ENCODE data around the gene FAM20B. TPM values are rescaled to one million over a fixed set of nuclear protein-coding genes. Genes with fewer than 3 reads are reported as not detected.

Gene FAM20B
- total RNA-seq, result 26.7 and 34.1 TPM in 2 replicates

GRCh38 chr1:179025125-179025974 is at the start of gene FAM20B:
Gene FAM20B, plus strand, starts transcription at chr1:179025894. Its CDS starts 17,954 bp downstream, at chr1:179043848.

DNA sequence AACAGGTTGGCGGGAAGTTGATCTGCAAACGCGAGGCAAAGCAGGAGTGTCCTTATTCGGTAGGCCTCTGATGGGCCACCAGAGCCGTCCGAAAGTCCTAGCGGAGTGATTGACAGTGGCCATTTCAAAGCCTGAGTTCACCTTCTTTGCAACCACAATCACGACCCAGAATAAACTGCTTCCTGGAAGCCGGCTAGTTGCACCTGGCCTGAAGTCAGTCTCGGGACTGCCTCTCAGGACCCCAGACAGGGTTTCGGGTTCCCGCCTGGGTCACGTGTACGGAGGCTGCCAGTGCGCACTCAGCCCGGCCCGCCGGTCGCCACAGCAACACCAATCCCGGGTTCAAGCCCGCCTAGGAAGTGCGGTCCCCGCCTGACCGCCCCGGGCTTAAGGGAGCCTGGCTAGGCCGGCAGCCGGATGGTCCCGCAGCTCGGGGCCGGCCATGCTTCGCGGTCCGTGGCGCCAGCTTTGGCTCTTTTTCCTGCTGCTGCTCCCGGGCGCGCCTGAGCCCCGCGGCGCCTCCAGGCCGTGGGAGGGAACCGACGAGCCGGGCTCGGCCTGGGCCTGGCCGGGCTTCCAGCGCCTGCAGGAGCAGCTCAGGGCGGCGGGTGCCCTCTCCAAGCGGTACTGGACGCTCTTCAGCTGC is 56.1 kb downstream of the FAM20B start, which contains the start of gene TOR3A:
TOR3A (plus strand) TSS at position 384 of the 646 bp plus-strand sequence; CDS start at position 443, 59 bp downstream.

Other genes with a start within 250 kb of the FAM20B start
- under 0.01 and 1.1 TPM in 2 replicates for gene ANGPTL1, start 154.8 kb upstream of the FAM20B start, total RNA-seq
- gene TOR3A, start 56.2 kb downstream of the FAM20B start, total RNA-seq, result 17.4 and 24.0 TPM in 2 replicates
- gene ABL2, start 203.8 kb downstream of the FAM20B start, total RNA-seq, result 119 and 126 TPM in 2 replicates

All from endothelial cell of coronary artery (primary cell).